HUES64 (cell line): ENCODE measurements around the gene ATXN1.

Source experiments
- H3K27ac ChIP-seq: 2 replicates; pipeline ENCODE4 v1.7.0; 2013; ENCODE audit warnings: low read depth, low read length, inconsistent platforms
- H3K27me3 ChIP-seq: 2 replicates; pipeline ENCODE4 v1.6.1; 2013; ENCODE audit warnings: mild to moderate bottlenecking, low read length; ENCODE audit not compliant: insufficient read depth
- H3K36me3 ChIP-seq: 2 replicates; pipeline ENCODE4 v1.6.1; 2013; ENCODE audit warnings: mild to moderate bottlenecking, low read length; ENCODE audit not compliant: insufficient read depth
- H3K4me1 ChIP-seq: 2 replicates; pipeline ENCODE4 v1.6.1; 2013; ENCODE audit warnings: mild to moderate bottlenecking, low read length, moderate library complexity; ENCODE audit not compliant: insufficient read depth
- H3K4me3 ChIP-seq: 2 replicates; pipeline ENCODE4 v1.5.1; 2013; ENCODE audit warnings: mild to moderate bottlenecking, low read length, moderate library complexity
- H3K9ac ChIP-seq: 2 replicates; pipeline ENCODE4 v1.6.1; 2013; ENCODE audit warnings: mild to moderate bottlenecking, low read depth, low read length
- H3K9me3 ChIP-seq: 2 replicates; pipeline ENCODE4 v1.6.1; 2013; ENCODE audit warnings: low read depth, low read length; ENCODE audit not compliant: insufficient read depth
- WGBS: fragments of 150-250, 120-280 bp; methylation state at CpG from one replicate; pipeline ENCODE4 v1.1.7; 2013; ENCODE audit warnings: missing lambda C conversion rate; 5-methylcytosine and 5-hydroxymethylcytosine counted together

ATXN1 gene

DNA sequence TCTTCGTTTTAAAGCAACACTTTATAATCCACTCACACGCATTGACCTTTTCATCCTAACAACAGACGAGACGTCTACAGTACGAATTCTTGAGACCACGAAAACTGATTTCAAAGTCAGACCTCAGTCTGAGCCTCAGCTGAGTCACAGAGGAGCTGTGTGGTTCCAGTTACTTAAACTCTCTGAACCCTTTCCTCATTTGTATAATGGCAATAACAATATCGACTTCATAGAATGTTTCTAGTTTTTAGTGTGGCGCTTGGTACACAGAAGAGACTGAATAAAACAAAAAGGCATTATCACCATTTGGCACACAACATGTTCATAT is 236.9 kb downstream of the ATXN1 start:
- H3K9ac ChIP-seq = no peak overlapping the region
- no peak overlapping the region for H3K27ac ChIP-seq
- 0 out of 2 replicates have a peak, but pooled peaks cover 5% of the 10 kb centered on the region for H3K4me1 ChIP-seq
- no peaks in the 10 kb centered on the region for H3K9me3 ChIP-seq
- H3K27me3 ChIP-seq = no peaks in the 10 kb centered on the region
- WGBS = 88% methylated on average over 8 of the region's 8 CpGs
- H3K4me3 ChIP-seq = no peak overlapping the region
- no peaks in the 10 kb centered on the region for H3K36me3 ChIP-seq

DNA sequence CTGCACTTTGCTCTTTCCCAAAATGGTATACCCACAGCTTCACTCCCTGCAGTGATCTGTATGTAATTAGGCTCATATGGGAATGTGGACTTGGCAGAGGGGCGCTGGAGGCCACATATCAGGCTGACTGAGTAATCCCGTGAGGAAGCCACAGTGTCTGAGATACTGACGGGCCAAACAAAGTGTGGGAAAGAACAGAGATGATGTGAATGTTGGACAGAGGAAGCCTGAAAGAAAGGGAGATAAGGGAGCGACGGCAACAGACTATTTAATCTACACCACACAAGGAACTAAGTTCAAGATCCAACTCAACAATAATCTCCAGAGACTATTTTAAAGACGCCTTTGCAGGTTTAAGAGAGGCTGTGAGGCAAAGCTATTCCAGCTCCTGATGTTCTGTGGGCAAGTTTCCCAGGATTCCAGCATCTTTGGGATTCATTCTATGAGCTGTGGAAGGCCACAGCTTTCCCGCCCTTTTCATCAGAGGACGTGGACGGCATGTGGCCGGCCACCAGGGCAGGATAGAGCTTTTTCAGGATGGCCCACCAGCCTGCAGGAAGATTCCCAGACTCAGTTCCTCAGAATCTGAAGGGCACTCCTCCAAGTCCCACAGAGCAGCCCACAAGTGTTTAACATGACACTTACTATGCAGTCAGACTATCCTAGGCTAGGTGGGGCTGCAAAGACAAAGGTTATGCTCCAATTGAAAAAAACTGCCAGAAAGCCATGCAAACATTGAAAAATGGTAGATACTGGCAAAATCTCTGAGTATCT is 237.5 kb downstream of the ATXN1 start:
- no peaks in the 10 kb centered on the region for H3K9me3 ChIP-seq
- H3K4me1 ChIP-seq = 0 out of 2 replicates have a peak, but pooled peaks cover 5% of the 10 kb centered on the region
- H3K27me3 ChIP-seq = no peaks in the 10 kb centered on the region
- no peak overlapping the region for H3K27ac ChIP-seq
- H3K36me3 ChIP-seq = no peaks in the 10 kb centered on the region
- H3K9ac ChIP-seq = no peak overlapping the region
- WGBS = 91% methylated on average over 8 of the region's 10 CpGs
- no peak overlapping the region for H3K4me3 ChIP-seq

DNA sequence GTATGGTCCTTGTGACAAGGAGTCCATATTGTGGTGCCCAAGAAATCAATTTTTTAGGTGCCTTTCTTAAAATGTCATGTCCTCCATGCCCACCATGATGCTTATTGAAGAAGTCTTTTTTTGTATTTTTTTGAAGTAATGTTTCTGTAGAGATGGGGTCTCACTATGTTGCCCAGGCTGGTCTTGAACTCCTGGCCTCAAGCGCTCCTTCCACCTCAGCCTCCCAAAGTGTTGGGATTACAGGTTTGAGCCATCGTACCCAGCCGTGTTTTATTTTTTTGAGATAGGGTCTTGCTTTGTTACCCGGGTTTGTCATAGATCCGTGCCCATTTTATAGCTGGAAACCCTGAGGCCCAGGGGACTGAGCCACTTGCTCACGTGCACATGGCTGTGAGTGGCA is 238.3 kb downstream of the ATXN1 start:
- 0 out of 2 replicates have a peak, but pooled peaks cover 5% of the 10 kb centered on the region for H3K4me1 ChIP-seq
- no peaks in the 10 kb centered on the region for H3K36me3 ChIP-seq
- H3K9ac ChIP-seq = no peak overlapping the region
- no peaks in the 10 kb centered on the region for H3K27me3 ChIP-seq
- no peak overlapping the region for H3K4me3 ChIP-seq
- WGBS = 94% methylated on average over 6 of the region's 6 CpGs
- H3K27ac ChIP-seq = no peak overlapping the region
- no peaks in the 10 kb centered on the region for H3K9me3 ChIP-seq

DNA sequence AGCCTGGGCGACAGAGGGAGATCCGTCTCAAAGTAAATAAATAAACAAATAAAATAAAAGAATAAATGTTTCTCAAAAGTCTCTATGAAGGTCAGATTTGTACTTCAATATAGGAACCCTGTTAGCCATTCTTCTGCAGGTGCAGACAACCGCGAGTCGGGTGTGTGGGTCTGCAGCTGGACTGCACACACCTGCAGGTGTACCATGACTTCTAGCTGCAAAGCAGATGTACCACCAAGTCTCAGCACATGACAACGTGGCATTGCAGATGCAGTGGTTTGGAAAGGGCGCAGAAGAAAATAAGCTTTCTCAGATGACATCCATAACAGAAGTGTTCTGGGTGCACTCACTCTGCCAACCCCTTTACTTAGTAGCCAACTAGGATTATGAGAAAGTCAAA is 239.7 kb downstream of the ATXN1 start:
- no peak overlapping the region for H3K9ac ChIP-seq
- H3K36me3 ChIP-seq = no peaks in the 10 kb centered on the region
- H3K4me1 ChIP-seq = 0 out of 2 replicates have a peak, but pooled peaks cover 5% of the 10 kb centered on the region
- no peak overlapping the region for H3K27ac ChIP-seq
- H3K27me3 ChIP-seq = no peaks in the 10 kb centered on the region
- H3K4me3 ChIP-seq = no peak overlapping the region
- no peaks in the 10 kb centered on the region for H3K9me3 ChIP-seq
- WGBS = 99% methylated on average over 5 of the region's 7 CpGs

DNA sequence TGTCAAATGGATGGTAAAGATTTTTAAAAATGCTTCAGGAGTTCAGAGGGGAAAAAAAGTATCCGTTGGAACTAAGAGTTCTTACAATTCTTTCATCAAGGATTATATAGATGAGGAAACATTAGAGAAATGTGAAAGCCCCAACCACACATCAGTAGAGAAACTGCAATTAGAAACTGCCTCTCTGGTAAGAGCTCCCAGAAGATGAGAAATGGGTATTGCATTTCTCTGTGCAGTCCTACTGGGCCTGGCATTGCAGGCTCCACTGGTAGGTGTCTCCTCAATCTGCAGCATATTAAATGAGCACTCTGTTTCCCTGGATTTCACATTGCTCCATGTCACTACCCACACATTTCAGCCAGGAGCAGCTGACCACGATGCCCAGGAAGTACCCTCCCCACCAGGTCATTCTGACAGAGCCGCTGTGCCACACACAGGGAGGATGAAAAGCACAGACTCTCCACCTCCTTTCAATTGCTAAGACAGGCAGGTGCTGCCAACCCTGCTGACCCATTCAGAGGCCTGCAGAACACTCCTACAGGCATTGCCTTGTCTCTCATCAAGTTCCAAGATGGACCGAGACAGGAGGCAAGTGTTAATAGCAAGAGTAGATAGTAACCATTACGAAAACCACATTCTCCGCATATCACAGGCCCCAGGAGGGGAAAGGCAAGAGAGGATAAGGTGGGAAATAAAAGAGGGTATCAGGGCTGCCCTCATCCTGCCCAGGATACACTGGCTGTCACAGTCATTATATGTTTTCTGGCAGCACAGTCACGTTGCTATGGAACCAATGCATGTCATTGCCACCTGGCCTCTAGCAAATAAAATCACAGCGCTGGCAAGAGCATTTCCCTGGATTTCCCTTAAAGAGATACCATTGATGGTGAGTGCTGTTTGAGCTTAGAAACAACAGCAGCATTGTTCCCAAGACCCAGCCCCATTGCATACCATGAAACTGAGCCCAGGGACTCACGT is 241.7 kb downstream of the ATXN1 start:
- 75% methylated on average over 9 of the region's 9 CpGs for WGBS
- H3K36me3 ChIP-seq = no peaks in the 10 kb centered on the region
- H3K9me3 ChIP-seq = no peaks in the 10 kb centered on the region
- H3K27me3 ChIP-seq = no peaks in the 10 kb centered on the region
- H3K27ac ChIP-seq = no peak overlapping the region
- H3K4me1 ChIP-seq = 0 out of 2 replicates have a peak, but pooled peaks cover 5% of the 10 kb centered on the region
- no peak overlapping the region for H3K9ac ChIP-seq
- no peak overlapping the region for H3K4me3 ChIP-seq

DNA sequence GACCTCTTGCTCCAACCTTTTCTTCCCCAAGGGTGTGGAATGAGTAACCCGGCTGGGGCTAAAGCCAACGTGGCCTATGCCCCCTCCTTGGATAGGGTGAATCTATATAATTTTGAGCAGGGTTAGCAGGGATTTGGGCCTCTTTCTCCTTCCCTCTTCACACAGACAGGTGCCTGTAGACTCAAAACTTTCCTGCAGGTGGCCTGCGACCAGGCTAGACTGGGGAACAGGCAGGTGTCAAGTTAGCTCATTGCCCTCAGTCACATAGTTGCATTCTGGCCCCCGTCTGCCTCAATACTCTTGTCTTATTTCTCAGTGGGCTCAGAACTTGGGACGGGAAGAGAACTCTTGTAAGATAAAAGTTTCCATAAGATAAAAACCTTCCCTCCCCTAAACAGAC is 243.0 kb downstream of the ATXN1 start:
- Histone ChIP-seq H3K27ac (no peak overlapping the region), H3K9ac (no peak overlapping the region), H3K4me3 (no peak overlapping the region), H3K27me3 (no peaks in the 10 kb centered on the region), H3K4me1 (0 out of 2 replicates have a peak, but pooled peaks cover 12% of the 10 kb centered on the region), H3K9me3 (no peaks in the 10 kb centered on the region), H3K36me3 (no peaks in the 10 kb centered on the region)
- 79% methylated on average over 3 of the region's 5 CpGs for WGBS

DNA sequence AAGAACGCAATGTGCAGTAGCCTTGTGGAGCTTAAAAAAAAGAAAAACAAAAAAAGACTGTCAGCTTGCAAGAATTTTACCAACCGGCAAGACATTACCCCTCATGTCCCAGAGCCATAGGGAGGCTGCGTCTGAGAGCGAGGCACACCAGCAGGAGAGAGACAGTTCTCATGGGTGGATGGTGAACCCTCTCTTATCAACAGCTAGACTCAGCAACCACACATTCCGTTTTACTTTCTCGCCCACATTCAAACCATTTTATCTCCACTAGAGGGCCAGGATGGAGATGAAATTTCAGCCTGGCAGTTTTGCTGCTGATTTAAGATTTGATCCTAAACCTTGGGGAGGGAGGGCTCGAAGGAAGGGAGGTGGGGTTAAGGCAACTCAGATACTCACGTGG is 247.0 kb downstream of the ATXN1 start:
- Histone ChIP-seq H3K4me3 (no peak overlapping the region), H3K27me3 (no peaks in the 10 kb centered on the region), H3K9ac (no peak overlapping the region), H3K9me3 (no peaks in the 10 kb centered on the region), H3K36me3 (no peaks in the 10 kb centered on the region), H3K27ac (no peak overlapping the region), H3K4me1 (peaks cover 22% of the 10 kb centered on the region)
- WGBS = 72% methylated on average over 8 of the region's 8 CpGs

DNA sequence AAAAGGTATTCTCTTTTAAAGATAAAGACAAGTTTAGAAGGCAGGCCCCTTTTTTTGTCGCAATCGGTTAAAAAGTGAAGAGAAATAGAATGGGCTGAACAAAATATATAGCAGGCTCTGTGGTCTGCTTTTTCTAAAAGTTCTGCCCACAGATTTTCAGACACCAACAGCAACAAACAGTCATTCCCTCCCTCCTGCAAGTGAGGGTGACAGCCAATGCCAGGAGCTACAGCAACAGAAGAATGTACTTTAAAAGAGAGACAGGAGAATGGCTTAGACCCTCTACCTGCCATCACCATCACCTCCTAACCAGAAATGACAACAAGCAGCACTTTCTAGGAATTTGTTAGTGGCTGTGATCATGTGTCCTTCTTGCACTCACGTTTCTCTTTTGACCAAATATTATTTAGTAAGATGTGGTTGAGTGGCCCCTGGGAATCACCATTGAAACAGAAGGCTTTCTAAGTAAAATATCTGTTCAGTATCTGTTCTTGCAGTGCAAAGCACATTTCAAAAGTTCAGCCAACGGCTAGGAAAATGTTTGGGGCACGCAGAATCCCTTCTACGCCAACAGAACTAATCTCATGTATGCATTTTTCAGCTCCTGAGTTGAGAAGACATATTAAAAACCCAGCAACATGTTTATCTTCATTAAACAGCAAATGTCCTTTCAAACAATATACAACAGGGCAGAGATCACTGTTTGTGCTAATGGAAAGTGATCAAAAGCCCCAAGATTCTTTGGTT is 248.5 kb downstream of the ATXN1 start:
- Histone ChIP-seq H3K9ac (no peak overlapping the region), H3K4me1 (peaks cover 22% of the 10 kb centered on the region), H3K9me3 (no peaks in the 10 kb centered on the region), H3K27ac (no peak overlapping the region), H3K36me3 (no peaks in the 10 kb centered on the region), H3K27me3 (no peaks in the 10 kb centered on the region), H3K4me3 (no peak overlapping the region)
- WGBS = 92% methylated on average over 6 of the region's 6 CpGs

DNA sequence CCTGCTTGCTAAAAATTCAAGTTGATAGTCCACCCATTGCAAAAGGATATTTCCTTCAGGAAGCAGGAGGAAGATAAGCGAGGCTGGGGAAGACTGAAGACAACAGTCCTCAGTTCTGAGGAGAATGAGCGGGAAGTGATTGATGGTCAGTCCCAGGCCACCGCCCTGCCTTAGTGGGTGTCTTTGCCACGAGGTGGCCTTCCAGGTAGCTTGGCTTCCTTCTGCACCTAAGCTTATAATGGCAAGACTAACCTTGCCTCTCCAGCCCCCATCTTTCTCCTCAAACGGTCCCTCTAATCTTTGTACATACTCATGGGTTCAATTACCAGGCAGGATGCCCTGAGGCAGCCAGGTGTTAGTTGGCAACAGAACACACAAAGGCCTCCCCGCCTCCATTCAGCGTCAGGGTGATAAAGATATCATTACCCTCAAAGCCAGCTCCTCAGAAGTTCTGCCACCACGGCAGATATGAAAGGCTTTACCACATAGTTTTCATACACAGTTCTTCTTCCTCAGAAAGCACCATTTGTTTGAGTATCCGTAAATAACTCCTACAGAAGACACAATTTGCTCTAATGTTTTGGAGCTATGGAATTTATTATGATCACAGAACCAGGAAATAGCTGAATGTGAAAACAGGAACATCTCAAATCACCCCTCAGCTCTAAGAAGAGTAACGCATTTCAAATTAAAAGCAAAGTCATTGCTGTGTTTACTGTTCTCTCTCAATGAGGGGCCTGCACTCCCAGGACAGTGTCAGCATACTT is 249.4 kb downstream of the ATXN1 start:
- Histone ChIP-seq H3K27me3 (no peaks in the 10 kb centered on the region), H3K27ac (no peak overlapping the region), H3K9ac (no peak overlapping the region), H3K36me3 (no peaks in the 10 kb centered on the region), H3K4me1 (peaks cover 22% of the 10 kb centered on the region), H3K4me3 (no peak overlapping the region), H3K9me3 (no peaks in the 10 kb centered on the region)
- 85% methylated on average over 9 of the region's 10 CpGs for WGBS

DNA sequence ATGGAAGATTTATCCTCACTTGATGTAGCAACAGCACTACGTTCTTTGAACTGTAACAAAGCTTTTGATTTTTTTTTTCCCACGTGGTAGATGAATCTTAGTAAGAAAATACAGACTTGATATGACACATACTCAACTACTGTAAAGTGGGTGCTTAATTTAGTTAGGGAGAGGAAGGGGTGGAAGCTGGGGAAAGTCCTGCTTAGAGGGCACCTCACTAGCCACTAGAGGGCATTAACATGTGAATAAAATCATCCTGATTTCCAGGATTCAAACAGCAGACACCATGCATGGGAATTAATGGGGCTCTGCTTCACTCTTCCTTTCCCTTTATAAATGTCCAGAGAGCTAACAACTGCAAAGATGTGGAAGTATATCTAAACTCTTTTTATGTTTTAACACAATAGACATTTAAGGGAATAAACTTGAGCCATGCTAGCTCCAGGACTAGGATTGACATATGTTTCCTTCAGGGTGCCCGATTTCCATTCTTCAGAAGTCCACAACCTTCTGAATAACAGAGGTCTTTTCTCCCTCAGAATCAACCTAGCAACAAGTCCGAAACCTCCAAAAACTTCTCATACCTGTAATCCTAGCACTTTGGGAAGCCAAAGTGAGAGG is 250.1 kb downstream of the ATXN1 start:
- H3K27ac ChIP-seq = no peak overlapping the region
- no peaks in the 10 kb centered on the region for H3K36me3 ChIP-seq
- H3K27me3 ChIP-seq = no peaks in the 10 kb centered on the region
- WGBS = 92% methylated on average over 2 of the region's 4 CpGs
- no peak overlapping the region for H3K9ac ChIP-seq
- no peaks in the 10 kb centered on the region for H3K9me3 ChIP-seq
- H3K4me3 ChIP-seq = no peak overlapping the region
- peaks cover 22% of the 10 kb centered on the region for H3K4me1 ChIP-seq
